Measurements from ENCODE around the gene POLN.
"Not testable (repeated sequence)": the region's sequence is repeated elsewhere in the genome, so short reads cannot be mapped to it uniquely, and the experiment has no call there.

The POLN gene

DNA sequence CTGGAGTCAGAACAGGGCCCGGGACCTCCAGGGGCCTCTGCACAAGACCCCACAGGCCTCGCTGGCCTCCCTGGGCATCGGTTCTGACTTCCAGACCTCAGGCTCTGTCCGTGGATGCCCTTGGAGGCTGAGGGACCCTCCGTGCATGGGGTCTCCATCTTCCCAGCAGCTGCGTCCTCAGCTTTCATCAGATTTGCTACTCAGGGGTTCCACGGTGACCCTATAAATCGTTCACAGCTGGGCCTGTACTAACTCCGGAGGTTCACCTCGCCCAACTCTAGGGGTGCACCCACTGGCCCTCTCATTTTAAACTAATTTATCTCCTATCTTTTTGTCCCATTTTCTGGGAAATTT lies 33.1 kb upstream of the POLN start:
- DNase-seq (ENCODE audit: low spot score) = not testable (repeated sequence)

DNA sequence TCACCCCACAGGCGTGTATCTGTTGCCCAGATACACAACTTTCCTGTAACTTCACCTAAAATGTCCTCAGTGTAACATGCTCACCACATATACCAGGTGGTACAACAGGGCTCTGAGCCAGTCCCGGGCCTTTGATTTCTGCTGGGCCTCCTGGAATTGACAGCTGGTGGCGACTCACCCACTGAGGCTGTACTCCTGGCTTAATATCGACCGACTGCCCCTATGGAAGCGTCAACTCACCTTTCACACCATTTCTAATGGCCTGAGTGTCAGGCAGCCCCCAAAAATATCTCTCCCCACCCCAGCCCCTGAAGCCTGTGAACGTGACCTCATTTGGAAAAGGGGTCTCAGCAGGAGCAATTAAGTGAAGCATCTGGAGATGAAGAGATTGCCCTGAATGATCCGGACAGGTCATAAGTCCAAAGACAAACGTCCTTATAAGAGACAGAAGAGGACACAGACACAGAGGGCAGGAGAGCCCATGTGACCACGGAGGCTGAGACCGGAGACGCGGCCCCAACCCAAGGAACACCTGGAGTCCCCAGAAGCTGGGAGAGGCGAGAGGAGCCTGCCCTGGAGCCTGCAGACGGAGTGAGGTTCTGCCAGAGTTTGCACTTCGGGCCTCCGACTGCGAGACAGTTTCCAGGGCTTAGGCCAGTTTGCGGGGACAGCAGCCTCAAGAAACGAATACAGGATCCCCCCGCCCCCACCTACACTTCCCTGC lies 32.6 kb upstream of the POLN start:
- DNase-seq (ENCODE audit: low spot score) = no peak

DNA sequence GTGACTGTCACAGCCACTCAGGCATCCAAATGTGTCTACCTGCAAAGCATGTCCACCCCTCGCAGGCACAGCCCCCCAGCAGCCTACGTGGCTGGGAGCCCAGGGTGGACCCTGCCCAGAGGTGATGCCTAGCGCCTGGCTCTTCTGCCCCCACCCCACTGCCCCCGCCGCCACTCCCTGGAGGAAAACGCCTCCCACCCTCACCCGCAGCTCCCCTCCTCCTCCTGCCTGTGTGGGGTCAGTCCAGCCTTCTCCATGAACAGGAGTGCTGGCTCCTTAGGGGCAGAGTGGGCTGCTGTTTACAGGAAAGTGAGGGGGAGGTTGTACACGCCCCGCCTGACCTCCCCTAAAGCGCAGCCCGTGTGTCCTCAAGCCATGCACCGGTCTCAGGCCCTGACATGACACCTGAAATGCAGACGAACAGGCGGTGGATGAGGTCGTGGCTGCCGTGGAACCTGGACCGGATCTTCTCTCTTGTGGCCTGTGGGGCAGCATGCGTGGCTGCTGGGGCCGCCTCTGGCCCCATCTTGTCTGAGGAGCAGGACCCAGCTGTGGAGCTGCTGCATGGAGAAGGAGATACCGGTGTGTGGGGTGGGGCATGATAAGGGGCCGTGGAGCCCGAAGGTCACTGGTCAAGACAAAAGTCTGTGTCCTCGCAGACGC lies 31.9 kb upstream of the POLN start:
- DNase-seq (ENCODE audit: low spot score) = no peak

DNA sequence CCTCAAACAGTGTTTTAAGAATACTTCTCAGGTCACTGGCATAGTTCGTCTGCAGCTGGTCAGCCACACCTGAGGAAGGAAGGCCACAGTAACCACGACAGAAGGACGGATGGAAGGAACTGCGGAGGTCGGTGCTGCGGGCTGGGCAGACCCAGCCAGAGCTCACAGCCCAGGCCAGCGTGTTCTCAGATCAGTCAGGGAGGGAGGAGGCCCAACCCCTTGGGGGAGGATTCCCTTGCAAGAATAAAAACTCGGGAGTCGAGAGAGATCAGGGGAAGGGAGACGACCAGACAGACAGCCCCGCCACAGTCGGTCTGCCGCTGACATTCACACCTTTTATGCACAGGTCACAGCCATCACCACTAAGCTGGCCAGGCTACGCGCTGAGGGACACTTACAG lies 31.3 kb upstream of the POLN start:
- no peak for DNase-seq (ENCODE audit: low spot score)

DNA sequence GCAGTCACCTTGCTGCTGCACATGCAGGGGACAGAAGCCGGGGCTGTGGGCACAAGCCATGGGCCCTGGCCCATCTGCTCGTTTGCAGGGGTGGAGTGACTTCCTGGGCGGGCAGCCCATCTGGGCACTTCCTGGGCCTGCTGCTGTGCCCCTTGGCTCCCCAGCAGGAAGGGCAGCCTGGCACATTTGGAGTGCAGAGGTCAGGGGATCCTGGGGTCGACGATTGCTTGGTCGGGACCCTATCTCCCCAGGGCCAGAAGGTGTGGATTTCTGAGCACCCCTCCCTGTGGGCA lies 30.9 kb upstream of the POLN start:
- DNase-seq (ENCODE audit: low spot score) = no peak

DNA sequence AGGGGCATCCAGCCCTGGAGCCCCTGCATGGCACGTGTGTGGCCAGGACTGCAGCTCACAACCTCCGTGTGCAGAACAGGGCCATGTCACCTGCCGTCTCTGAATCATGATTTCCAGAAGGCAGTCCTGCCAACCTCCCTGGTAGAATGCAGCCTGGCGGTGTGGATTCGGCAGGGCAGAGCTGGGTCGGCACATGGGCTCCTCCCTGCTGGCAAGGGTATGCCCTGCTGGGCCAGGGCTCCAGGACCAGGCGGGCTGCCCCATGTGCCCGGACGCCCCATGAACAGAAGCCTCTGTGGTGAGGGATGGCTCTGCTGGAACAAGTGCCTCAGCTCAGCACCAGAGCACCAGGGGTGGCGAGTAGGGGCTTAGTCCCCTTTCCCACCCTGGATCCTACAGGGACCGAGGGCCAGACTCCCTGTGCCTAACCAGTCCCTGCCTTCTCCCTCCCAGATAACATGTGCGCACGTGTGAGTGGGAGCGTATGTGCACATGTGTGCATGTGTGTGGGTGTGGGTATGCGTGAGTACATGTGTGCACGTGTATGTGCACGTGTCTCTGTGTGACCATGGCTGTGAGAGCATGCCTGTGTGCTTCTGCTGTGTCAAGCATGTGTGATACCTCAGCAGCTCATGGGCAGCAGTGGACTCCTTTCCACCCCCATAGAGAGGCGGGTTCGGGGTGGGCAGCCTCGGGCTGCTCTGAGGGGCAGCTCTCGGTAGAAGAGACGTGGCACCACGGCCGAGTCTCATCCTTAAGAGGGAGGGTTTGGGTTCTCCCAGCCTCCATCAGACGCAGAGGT lies 30.3 kb upstream of the POLN start:
- no peak for DNase-seq (ENCODE audit: low spot score)

DNA sequence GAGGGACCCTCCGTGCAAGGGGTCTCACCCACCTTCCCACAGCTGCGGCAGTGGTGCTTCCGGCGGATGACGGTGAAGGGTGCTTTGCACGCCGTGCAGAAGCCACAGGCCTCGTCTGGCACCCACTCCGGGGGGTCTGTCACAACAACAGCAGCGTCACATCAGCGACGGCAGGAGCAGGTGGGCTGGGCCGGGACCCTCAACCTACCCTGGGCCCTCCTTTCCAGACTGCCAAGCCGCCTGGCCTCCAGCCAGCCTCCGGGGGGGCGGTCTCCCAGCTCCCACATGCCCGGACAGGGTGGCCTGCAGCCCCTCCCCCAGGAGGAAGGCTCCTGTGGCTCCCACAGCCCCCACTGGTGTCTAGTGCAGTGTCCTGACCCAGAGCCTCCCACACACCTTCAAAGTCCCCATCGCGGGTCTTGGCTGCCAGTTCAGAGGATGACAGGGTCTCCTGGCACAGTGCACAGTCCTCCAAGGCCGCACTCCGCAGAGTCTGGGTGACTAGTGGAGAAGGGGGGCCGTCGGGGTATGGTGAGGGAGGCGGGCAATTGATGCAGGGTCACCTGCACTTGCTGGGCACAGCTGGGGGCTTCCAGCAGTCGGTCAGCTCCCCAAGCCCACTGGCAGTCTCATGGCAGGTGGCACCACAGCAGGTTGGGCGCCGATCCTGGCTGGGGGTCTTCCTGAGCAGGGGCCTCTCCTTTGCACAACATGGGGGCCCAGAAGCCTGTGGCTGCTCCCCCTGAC lies 29.5 kb upstream of the POLN start:
- no peak for DNase-seq (ENCODE audit: low spot score)

DNA sequence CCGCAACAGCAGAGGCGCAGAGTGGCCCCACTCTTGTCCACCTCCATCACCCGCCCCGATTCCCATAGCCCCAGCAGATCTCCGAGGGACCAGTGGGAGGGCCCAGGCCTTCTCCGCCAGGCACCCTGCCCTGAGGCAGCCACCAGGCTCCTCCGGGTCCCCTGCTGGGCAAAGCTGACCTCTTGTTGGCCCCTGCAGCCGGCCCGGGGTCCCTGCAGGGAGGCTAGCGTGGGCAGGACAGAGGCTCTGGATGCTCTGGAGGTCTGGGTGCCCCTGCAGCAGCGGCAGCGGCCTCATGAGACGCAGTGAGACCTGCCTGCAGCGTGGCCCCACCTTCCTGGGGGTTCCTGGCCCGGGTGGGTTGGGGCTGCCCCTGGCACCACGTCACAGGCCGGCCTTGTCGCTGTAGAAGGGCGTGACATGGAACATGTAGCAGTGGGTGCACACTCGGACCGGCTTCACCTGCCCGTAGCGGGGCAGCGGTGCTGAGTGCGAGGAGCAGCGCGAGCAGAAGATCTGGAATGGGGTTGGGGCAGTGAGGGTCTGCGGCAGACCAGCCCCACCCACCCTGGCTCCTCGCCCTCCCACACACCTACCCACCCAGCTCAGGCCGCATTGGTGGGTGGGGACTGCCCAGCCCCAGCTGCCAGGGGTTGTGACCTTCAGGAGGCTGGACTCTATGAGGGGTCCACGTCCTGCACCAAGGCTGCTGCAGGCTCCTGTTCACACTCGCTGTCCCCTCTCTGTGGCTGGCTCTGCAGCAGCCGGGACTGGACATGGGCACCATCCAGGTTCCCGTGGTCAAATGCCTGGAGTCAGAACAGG lies 28.6 kb upstream of the POLN start:
- no peak for DNase-seq (ENCODE audit: low spot score)

DNA sequence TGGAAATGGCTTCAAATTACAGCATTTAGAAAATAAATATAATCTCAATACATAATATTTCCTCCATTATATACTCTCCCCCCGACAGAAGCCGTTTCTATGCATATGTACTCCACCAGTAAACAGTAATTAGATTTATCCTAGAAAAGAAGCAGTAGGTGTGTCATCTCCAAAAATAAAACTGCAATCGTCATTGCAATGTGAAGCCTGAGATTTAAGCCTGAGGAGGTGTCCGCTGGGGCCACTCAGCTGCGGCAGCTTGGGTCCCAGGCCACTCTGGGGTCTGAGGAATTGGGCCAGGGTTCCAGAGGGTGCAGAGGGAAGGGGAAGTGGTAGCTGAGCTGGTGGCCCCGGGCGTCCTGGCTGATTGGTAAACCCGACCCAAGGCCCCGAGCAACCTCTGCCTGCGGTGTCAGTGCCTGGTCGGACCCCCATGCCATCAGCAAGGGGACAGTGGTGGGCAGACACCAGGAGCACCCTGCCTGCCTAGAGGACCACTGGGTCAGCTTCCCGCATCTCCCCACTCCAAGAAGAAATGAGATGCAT lies 27.8 kb upstream of the POLN start:
- DNase-seq (ENCODE audit: low spot score) = no peak

DNA sequence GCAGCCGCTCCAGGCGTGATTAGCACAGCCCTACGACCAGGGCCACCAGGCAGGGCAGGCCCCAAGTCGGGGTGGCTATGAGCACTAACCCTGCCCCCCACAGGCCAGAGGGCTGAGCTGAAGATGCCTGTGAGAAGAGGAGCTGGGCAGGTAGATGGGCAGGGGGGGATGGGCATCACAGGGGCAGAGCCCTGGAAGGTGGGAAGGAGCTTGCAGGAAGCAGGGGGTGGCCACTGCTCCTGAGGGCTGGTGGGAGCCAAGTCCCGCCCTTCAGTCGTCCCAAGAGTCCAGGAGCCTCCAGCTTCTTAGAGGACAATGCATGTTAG lies 27.2 kb upstream of the POLN start:
- DNase-seq (ENCODE audit: low spot score) = no peak

DNA sequence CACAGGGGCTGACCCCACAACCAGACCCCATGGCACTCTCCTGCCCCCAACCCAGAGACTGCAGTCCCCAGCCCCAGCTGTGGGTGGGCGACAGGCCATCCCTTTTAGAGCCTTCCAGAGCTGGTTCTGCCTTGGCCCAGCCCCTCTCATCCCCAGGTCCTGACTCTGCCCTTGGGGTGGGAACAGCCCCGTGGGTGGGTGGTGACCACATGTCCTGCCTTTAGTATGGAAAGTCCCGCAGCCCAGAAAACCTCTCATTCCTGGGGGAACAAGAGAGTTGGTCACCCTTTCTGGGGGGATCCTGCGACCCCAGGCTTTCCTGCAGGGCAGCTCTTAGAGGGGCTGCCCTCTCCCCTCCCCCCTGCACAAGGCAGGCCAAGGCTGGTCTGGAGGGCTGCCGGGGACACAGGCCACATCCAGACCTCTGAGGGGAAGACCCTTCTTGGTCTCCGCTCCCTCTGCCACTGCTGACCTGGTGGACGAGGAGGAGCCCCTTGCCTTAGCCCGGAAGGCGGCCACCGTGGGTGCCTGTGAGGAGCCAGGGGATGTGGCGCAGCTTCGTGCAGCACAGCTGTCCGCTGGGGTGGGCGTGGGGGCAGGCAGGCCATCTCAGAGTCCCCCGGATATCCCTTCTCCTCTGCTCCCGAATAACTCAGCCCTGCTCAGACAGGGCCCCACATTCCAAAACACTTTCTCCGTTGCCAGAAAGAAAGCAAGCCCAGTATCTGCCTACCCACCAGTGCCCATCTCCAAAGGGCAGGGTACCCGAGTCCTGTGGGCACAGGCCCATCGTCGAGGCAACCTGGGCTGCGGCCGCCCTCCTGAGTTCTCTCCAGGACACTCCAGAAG lies 26.7 kb upstream of the POLN start:
- no peak for DNase-seq (ENCODE audit: low spot score)

DNA sequence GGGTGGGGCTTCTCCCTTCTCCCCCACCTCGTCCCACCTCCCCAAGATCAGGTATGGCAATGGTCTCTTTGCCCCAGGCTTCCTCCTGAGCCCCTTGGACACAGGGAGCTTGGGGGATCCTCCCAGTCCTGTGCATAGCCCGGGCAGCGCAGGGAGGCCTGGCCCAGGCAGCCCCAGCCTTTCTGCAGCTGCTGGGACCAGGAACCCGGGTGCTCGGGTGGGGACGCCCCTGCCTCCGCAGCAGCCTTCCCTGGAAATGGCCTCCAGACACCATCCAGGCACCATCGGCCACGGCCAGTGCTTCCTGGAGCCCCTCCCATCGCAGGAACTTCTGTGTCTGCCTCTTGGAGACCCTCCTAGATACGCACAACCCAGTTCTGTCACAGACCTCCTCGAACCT lies 25.9 kb upstream of the POLN start:
- no peak for DNase-seq (ENCODE audit: low spot score)

DNA sequence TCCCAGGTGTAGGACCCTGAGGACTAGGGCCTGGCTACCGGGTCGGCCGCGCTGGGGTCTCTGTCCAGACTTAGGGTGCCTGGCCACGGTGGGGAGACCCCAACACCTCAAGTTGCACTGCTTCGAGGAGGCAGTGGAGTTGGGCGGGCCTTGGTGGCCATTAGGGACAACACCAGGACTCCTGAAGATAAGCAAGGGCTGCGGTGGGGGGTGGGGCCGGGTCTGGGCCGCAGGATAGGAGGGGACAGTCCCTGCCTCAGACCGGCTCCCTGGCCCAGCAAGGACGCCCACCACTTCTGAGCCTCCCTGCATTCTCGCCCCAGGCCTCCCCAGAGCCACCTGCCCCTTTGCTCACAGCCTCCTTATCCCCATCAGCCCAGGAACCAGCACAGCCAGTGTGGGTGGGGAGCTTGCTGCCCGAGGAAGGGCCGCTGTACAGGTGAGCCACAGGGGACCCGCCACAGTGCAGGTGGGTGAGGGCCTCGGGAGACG lies 25.4 kb upstream of the POLN start:
- DNase-seq (ENCODE audit: low spot score) = peak; percentile 29

DNA sequence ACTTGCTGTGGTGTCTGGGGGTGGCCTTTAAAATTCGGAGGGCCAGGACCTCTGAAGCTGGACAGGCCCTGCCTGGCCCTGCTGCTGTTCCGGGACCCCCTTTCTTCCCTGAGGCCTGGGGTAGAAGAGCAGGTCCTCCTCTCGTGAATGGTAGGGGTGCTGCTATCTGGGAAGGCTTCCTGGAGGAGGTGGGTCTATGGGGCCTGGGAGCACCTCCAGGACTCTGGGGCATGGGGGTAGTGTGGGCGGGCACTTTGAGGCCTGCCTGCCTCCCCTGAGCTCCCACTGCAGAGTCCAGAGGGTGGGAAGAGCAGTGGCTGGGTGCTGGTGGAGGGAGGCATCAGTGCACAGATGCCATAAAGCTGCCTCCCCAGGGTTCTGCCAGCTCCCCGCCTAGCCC lies 24.9 kb upstream of the POLN start:
- no peak for DNase-seq (ENCODE audit: low spot score)

DNA sequence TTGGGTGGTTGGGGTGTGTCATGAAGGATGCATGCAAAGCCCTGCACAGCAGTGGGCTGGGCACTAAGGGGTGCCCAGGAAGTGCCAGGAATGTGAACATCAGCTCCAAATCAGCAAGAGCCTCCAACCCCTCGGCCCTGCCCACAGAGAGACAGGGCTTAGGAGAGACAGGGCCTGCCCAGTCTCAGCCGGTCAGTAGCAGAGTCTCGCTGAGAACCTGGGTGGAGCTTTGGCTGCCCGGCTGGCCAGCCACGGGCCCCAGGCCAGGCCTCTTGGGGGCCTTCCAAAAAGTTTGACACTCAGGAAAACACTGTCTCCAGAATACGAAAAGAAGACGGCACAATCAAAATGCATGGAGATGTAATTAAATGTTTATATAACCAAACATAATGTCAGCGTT lies 24.3 kb upstream of the POLN start:
- no peak for DNase-seq (ENCODE audit: low spot score)

DNA sequence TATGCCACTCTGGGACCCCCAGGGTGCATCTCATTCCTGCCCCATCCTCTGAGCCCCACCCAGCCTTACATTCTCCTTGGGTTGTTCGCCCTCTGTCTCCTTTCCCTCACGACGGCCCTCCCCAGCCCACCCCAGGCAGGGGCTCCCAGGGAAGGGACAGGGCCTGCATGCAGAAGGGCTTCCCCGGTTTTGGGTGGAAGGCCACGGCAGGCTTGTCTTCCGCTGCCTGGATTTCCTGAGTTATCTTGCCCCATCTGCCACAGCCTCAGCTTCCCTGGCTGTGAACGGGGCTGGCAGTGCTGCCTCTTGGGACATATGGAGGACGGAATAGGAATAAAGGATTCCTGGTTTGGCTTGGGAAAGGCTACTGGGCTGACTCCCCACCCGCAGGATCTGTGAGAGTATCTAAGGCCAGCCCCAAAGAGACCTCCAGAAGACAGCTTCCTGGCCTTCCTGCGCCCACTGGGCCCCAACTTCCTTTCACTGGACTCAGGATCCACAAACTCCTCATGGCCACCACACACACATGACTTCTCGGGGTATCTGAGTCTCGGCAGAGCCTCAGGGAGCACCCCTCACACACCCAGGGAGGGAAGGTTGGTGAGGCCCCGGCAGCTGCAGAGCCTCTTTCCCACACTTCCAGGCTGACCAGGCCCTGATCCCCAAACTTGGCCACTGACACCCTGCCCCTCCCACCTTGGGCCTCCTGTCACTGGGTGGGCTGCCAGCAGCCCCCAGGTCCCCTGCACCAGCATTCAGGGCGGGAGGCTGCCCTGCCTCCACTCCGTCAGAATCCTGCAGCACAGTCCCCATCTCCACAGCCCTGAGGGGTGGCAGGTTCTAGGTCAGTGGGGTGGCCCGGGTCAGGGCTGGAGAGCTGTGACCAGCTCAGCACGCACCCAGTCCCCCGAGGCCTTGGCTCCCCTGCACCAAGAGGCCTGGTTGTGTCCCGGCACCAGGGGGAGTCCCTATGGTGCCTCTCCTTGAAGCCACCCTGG lies 23.5 kb upstream of the POLN start:
- no peak for DNase-seq (ENCODE audit: low spot score)

DNA sequence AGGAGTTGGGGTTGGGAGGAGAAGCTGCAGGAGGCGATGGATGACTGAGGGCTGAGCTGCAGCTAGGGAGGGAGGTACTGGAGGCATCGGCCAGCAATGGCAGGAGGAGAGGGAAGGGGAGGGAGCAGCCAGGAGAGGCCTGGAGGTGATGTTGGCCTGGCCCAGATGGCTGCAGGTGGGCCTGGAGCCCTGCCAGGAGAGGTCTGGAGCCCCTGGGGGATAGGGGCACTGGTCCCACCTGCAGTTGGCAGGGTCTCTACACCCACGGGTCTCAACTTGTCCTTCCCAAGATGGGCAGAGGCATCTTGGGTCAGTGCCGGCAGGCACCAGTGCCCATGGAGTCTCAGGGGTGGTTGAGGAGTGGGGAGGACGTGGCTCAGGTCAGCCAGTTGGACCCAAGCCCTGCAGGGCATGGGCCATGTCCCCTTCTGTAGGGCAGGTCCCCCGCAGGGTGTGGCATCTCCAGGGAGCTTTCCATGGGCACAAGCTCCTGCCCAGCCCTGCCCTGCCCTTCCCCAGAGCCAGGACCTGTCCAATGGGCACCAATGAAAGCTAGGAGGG lies 22.6 kb upstream of the POLN start:
- no peak for DNase-seq (ENCODE audit: low spot score)

DNA sequence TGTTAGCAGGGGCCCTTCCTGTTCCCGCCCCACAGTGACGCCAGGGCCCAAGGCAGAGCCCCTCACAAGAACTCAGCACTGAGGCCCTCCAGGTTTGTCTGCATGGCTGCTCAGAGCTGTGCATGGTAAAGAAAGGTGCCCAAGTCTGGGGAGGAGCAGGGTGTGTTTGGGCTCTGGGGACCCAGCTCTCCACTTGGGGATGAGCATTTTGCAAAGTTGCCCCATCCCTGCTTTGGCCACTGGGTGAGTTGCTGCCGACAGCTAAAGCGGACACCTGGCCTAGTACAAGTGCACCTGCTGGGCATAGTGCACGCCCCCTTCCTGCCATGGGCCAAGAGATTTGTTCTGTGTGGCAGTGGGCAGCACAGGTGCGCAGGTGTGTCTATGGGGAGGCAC lies 22.0 kb upstream of the POLN start:
- no peak for DNase-seq (ENCODE audit: low spot score)

DNA sequence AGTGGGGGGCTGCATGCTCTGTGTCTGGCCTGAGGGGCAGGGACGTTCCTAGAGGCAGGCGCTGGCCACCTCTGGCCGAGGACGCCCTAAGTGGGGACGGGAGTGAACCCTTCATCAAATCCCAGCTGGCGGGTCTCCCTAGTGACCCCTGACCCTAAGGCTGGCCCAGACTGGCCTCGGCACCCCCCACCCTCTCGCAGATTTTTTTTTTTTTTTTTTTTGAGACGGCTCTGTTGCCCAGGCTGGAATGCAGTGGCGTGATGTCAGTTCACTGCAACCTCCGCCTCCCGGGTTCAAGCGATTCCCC lies 21.0 kb upstream of the POLN start:
- DNase-seq (ENCODE audit: low spot score) = no peak

Measured in hematopoietic multipotent progenitor cell treated with erythropoietin and hydrocortisone succinate and interleukin-3 and kit ligand, for 17 days (in vitro differentiated cells).